K562 (cell line): ENCODE data around the gene RNF223. TPM values are rescaled to one million over a fixed set of nuclear protein-coding genes. Genes with fewer than 3 reads are reported as not detected.
A peak's percentile ranks its signal among the peaks of the same experiment; 100 is the strongest.

Experiments
- ATF6 ChIP-seq: sonication (generic); formaldehyde crosslinking; IDR thresholded peaks from 2 replicates; pipeline ENCODE4 v1.4.0; 2020; ENCODE audit warnings: mild to moderate bottlenecking, missing genetic modification reagents
- CBFA2T2 ChIP-seq: fragments of 450-650 bp; conservative IDR thresholded peaks from 2 replicates; pipeline ENCODE4 v1.6.1; 2017; ENCODE audit warnings: mild to moderate bottlenecking
- ETV5 ChIP-seq: sonication (generic); formaldehyde crosslinking; IDR thresholded peaks from 2 replicates; pipeline ENCODE4 v1.4.0; 2020; ENCODE audit warnings: low read depth, mild to moderate bottlenecking, missing genetic modification reagents
- POLR2G ChIP-seq: fragments of 200-400 bp; formaldehyde crosslinking; IDR thresholded peaks from 2 replicates; pipeline ENCODE4 v1.6.1; 2017; ENCODE audit warnings: low read depth, mild to moderate bottlenecking, antibody characterized with exemption, low read length, moderate library complexity
- ZBTB33 ChIP-seq: sonication (generic); formaldehyde crosslinking; IDR thresholded peaks from 2 replicates; pipeline ENCODE4 v1.8.1; 2023; ENCODE audit warnings: mild to moderate bottlenecking, missing genetic modification reagents
- ZC3H4 ChIP-seq: sonication (generic); formaldehyde crosslinking; IDR thresholded peaks from 2 replicates; pipeline ENCODE4 v1.9.0; 2021; ENCODE audit warnings: missing genetic modification reagents, borderline replicate concordance
- ZNF77 ChIP-seq: fragments of 250-450 bp; sonication (Bioruptor Pico); IDR thresholded peaks from 2 replicates; pipeline ENCODE4 v1.5.0; 2020
- polyA plus RNA-seq, 8 experiments: library from polyadenylated mRNA; depleted of rRNA in 4 of 8; stranded (reverse) in 5 of 8; unstranded in 3 of 8; fragments of >200 nt; fragmentation: Nextera tagmentation in 2 of 8; fragmentation: Illumina TruSeq in 1 of 8; extraction: Ambion mirVana in 2 of 8; extraction: Trizol in 1 of 8; gene quantifications; 2 replicates each; pipeline versions ENCODE4 v1.2.1 to v1.2.3, GENCODE V29; 2011 to 2014; ENCODE audit warnings: inconsistent platforms in 1 of 8, missing spikeins in 1 of 8
- total RNA-seq, 7 experiments: library from RNA; depleted of rRNA in 6 of 7; stranded (reverse); fragments of >200 nt in 6 of 7; fragmentation: Illumina TruSeq in 2 of 7; extraction: Trizol in 2 of 7; gene quantifications; 2 replicates each; pipeline versions ENCODE4 v1.2.1 to v1.2.3, GENCODE V29; 2011 to 2021; ENCODE audit warnings: low replicate concordance in 1 of 7

The RNF223 gene
- total and polyA plus RNA-seq, 9 of the 15 experiments (the other 6 are each of a cell fraction or from before 2014, with no cell fraction given), result 0.04 to 0.32 TPM; not detected in 7

GRCh38 chr1:1049318-1050165, 24.6 kb downstream of the RNF223 start (continued):
- no peak for TF ChIP-seq ATF6 (CRISPR knock-in tag)
- TF ChIP-seq ZNF77 (CRISPR knock-in tag), result no peak
- TF ChIP-seq ETV5 (CRISPR knock-in tag), result no peak
- TF ChIP-seq ZC3H4 (CRISPR knock-in tag), result no peak
- TF ChIP-seq CBFA2T2, result no peak
- peak; percentile 43 for TF ChIP-seq POLR2G
- TF ChIP-seq ZBTB33 (CRISPR knock-in tag), result 0 out of 2 replicates have a peak, but pooled peaks have one; percentile 25
- TF ChIP-seq, all 486 proteins: peak for 6
